MM.1S (cell line): ENCODE measurements around the gene ZNF473.

Experiments used
- DNase-seq: peaks from one replicate; pipeline ENCODE4 v3.0.0-alpha.2; 2015
- H2AFZ ChIP-seq: fragments of 300-600 bp; sonication (generic); 2 replicates; pipeline ENCODE4 v1.6.0; 2016; ENCODE audit warnings: antibody characterized with exemption, low read length
- H3F3A ChIP-seq: fragments of 300-600 bp; sonication (generic); 2 replicates; pipeline ENCODE4 v1.6.1; 2016; ENCODE audit warnings: mild to moderate bottlenecking, antibody characterized with exemption, low read length, moderate library complexity, mixed read lengths; ENCODE audit not compliant: insufficient read depth
- H3K27ac ChIP-seq: fragments of 300-600 bp; sonication (generic); 2 replicates; pipeline ENCODE4 v1.5.1; 2016; ENCODE audit warnings: mild to moderate bottlenecking, low read length
- H3K27me3 ChIP-seq: fragments of 300-600 bp; sonication (generic); replicated peaks from 2 replicates; pipeline ENCODE4 v1.6.0; 2016; ENCODE audit warnings: low read length; ENCODE audit not compliant: insufficient read depth
- H3K36me3 ChIP-seq: fragments of 300-600 bp; sonication (generic); replicated peaks from 2 replicates; pipeline ENCODE4 v1.6.1; 2016; ENCODE audit warnings: mild to moderate bottlenecking, low read length, mixed read lengths; ENCODE audit not compliant: insufficient read depth
- H3K4me1 ChIP-seq: fragments of 300-600 bp; sonication (generic); 2 replicates; pipeline ENCODE4 v1.6.1; 2016; ENCODE audit warnings: low read length, mixed read lengths
- H3K4me2 ChIP-seq: fragments of 300-600 bp; sonication (generic); 2 replicates; pipeline ENCODE4 v1.6.0; 2016; ENCODE audit warnings: low read depth, low read length
- H3K4me3 ChIP-seq: fragments of 300-600 bp; sonication (generic); 2 replicates; pipeline ENCODE4 v1.5.1; 2016; ENCODE audit warnings: low read length, mixed read lengths
- H3K79me2 ChIP-seq: fragments of 300-600 bp; sonication (generic); 2 replicates; pipeline ENCODE4 v1.6.1; 2016; ENCODE audit warnings: mixed run types, low read length, mixed read lengths
- H3K9ac ChIP-seq: fragments of 300-600 bp; sonication (generic); 2 replicates; pipeline ENCODE4 v1.6.1; 2016; ENCODE audit warnings: low read length, mixed read lengths
- H3K9me2 ChIP-seq: fragments of 300-600 bp; sonication (generic); replicated peaks from 2 replicates; pipeline ENCODE4 v1.6.1; 2016; ENCODE audit warnings: mild to moderate bottlenecking, low read length, mixed read lengths; ENCODE audit not compliant: insufficient read depth
- H3K9me3 ChIP-seq: fragments of 300-600 bp; sonication (generic); replicated peaks from 2 replicates; pipeline ENCODE4 v1.6.1; 2016; ENCODE audit warnings: mild to moderate bottlenecking, low read length, mixed read lengths; ENCODE audit not compliant: insufficient read depth
- H4K20me1 ChIP-seq: fragments of 300-600 bp; sonication (generic); 2 replicates; pipeline ENCODE4 v1.6.1; 2016; ENCODE audit warnings: mild to moderate bottlenecking, low read length, moderate library complexity, mixed read lengths; ENCODE audit not compliant: insufficient read depth
- EZH2 ChIP-seq: fragments of 300-600 bp; sonication (generic); optimal IDR thresholded peaks from 2 replicates; pipeline ENCODE3; 2017; ENCODE audit warnings: low read depth, mild to moderate bottlenecking, antibody characterized with exemption, low read length, mixed read lengths
- EZH2phosphoT487 ChIP-seq: fragments of 300-600 bp; sonication (generic); IDR thresholded peaks from 2 replicates; pipeline ENCODE4 v1.6.1; 2018; ENCODE audit warnings: antibody characterized with exemption, low read length
- TF ChIP-seq, protein P1 (sequence below): fragments of 300-600 bp; sonication (generic); IDR thresholded peaks from 2 replicates; pipeline ENCODE4 v1.5.1; 2016; ENCODE audit warnings: antibody characterized with exemption, low read length, mixed read lengths

ZNF473 gene

DNA sequence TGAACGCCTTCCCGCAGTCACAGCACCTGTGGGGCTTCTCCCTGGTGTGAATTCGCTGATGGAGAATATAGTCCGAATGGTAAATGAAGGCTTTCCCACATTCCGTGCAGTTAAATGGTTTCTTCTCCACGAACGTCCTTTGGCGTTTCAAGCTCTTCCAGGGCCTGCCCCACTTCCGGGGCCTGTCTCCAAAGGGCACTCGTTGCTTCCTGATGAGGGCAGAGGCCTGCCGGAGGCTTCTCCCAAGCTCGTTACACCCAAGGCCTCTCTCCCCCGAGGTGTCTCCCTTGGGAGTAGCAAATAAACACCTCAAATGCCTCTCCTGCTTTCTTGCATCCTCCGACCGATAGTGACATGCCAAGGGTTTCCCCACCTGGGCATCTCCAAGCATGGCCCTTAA, 34.3 kb downstream of the ZNF473 start:
- Histone ChIP-seq H3K27me3 (peaks cover 18% of the 10 kb centered on the region), H3K36me3 (no peaks in the 10 kb centered on the region), H3K4me1 (no peaks in the 10 kb centered on the region), H2AFZ (no peak overlapping the region), H3K9me2 (no peaks in the 10 kb centered on the region), H3K4me2 (no peak overlapping the region), H3F3A (no peaks in the 10 kb centered on the region), H3K9me3 (no peaks in the 10 kb centered on the region), H3K27ac (no peak overlapping the region), H3K79me2 (no peaks in the 10 kb centered on the region), H3K9ac (no peak overlapping the region), H4K20me1 (no peaks in the 10 kb centered on the region), H3K4me3 (no peak overlapping the region)
- no peak for DNase-seq
- TF ChIP-seq EZH2phosphoT487 (no peak), EZH2 (no peak)
- TF ChIP-seq, protein P1, sequence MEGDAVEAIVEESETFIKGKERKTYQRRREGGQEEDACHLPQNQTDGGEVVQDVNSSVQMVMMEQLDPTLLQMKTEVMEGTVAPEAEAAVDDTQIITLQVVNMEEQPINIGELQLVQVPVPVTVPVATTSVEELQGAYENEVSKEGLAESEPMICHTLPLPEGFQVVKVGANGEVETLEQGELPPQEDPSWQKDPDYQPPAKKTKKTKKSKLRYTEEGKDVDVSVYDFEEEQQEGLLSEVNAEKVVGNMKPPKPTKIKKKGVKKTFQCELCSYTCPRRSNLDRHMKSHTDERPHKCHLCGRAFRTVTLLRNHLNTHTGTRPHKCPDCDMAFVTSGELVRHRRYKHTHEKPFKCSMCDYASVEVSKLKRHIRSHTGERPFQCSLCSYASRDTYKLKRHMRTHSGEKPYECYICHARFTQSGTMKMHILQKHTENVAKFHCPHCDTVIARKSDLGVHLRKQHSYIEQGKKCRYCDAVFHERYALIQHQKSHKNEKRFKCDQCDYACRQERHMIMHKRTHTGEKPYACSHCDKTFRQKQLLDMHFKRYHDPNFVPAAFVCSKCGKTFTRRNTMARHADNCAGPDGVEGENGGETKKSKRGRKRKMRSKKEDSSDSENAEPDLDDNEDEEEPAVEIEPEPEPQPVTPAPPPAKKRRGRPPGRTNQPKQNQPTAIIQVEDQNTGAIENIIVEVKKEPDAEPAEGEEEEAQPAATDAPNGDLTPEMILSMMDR = no peak

DNA sequence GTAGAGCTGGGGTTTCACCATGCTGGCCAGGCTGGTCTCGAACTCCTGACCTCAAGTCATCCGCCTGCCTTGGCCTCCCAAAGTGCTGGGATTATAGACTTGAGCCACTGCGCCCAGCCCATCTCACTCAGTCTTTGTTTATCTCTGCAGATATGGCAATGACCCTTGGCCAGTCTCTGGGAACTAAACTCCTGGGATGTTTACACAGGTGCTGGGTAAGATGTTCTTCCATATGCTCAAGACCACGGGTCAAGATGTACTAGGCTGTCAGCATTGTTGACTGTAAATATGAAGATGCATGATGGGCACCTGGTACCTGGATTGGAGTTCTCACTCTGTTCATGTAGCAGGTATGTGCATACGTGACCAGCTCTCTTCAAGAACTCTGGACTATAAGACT, 35.8 kb downstream of the ZNF473 start:
- DNase-seq = no peak
- no peaks in the 10 kb centered on the region for H3K36me3 ChIP-seq
- no peaks in the 10 kb centered on the region for H4K20me1 ChIP-seq
- peaks cover 33% of the 10 kb centered on the region for H3K27me3 ChIP-seq
- no peaks in the 10 kb centered on the region for H3F3A ChIP-seq
- H3K4me3 ChIP-seq = no peak overlapping the region
- H3K79me2 ChIP-seq = no peaks in the 10 kb centered on the region
- H2AFZ ChIP-seq = no peak overlapping the region
- H3K9me2 ChIP-seq = no peaks in the 10 kb centered on the region
- no peaks in the 10 kb centered on the region for H3K9me3 ChIP-seq
- no peak overlapping the region for H3K4me2 ChIP-seq
- no peak overlapping the region for H3K9ac ChIP-seq
- H3K4me1 ChIP-seq = no peaks in the 10 kb centered on the region
- no peak for TF ChIP-seq EZH2phosphoT487
- TF ChIP-seq, protein P1 = no peak
- no peak for TF ChIP-seq EZH2
- no peak overlapping the region for H3K27ac ChIP-seq

DNA sequence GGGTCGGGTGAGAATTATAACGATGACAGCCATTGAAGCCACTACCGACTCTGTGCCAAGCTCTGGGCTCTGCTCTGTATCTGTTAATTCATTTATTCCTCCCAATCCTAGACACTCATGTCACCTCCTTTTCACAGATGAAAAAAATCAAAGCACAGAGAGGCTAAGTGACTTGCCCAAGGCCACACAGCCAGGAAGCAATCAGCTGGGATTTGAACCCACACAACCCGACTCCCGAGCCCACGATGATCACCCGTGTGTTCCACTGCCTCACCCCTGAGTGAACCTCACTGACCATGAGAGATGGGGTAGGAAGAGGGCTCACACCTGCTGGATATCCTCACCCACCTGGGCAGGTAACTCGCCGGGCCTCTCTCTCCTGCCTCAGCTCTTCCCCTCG, 40.1 kb downstream of the ZNF473 start:
- H4K20me1 ChIP-seq = no peaks in the 10 kb centered on the region
- no peak overlapping the region for H3K9ac ChIP-seq
- no peaks in the 10 kb centered on the region for H3K4me1 ChIP-seq
- TF ChIP-seq EZH2 = no peak
- TF ChIP-seq, protein P1 = no peak
- no peak for TF ChIP-seq EZH2phosphoT487
- no peak overlapping the region for H3K4me3 ChIP-seq
- peaks cover 51% of the 10 kb centered on the region for H3K27me3 ChIP-seq
- H3F3A ChIP-seq = no peaks in the 10 kb centered on the region
- H3K9me3 ChIP-seq = no peaks in the 10 kb centered on the region
- H3K4me2 ChIP-seq = no peak overlapping the region
- no peaks in the 10 kb centered on the region for H3K36me3 ChIP-seq
- no peak overlapping the region for H3K27ac ChIP-seq
- no peak for DNase-seq
- H2AFZ ChIP-seq = no peak overlapping the region
- H3K79me2 ChIP-seq = no peaks in the 10 kb centered on the region
- no peaks in the 10 kb centered on the region for H3K9me2 ChIP-seq
